ENCODE data around the gene UBL3.

DNA sequence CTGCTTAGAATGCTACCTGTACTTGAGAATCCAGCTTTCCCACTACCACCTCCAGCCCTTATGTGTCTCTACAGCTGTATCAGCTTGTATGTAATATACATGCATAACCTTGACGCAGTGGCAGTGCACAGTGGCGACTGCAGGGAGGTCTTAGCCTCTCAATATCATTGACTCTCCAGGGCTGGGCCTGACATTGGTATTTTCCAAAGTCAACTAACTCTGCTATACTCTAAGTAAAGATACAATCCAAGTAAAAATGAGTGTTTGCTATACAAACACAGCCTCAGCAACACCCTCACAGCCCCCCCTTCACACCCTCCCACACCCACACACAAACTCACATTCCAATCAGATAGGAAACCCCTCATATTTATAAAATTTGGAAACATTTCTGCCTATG, 6.7 kb upstream of the UBL3 start:
- TF ChIP-seq, protein P1, sequence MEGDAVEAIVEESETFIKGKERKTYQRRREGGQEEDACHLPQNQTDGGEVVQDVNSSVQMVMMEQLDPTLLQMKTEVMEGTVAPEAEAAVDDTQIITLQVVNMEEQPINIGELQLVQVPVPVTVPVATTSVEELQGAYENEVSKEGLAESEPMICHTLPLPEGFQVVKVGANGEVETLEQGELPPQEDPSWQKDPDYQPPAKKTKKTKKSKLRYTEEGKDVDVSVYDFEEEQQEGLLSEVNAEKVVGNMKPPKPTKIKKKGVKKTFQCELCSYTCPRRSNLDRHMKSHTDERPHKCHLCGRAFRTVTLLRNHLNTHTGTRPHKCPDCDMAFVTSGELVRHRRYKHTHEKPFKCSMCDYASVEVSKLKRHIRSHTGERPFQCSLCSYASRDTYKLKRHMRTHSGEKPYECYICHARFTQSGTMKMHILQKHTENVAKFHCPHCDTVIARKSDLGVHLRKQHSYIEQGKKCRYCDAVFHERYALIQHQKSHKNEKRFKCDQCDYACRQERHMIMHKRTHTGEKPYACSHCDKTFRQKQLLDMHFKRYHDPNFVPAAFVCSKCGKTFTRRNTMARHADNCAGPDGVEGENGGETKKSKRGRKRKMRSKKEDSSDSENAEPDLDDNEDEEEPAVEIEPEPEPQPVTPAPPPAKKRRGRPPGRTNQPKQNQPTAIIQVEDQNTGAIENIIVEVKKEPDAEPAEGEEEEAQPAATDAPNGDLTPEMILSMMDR (IDR thresholded peaks at IDR 0.05 in 2 of 3, conservative IDR thresholded peaks at IDR 0.05 in 1 of 3; ENCODE audit: borderline replicate concordance in 1 of 3, insufficient read depth in 1 of 3, low read depth in 2 of 3, low read length in 2 of 3): no peak
- TF ChIP-seq JUND (IDR thresholded peaks at IDR 0.05): no peak
- TF ChIP-seq SIN3A (IDR thresholded peaks at IDR 0.05; ENCODE audit: low read depth): no peak
- no peak for TF ChIP-seq TCF7L2 (IDR thresholded peaks at IDR 0.05; ENCODE audit: borderline replicate concordance, extremely low read depth, insufficient read depth, insufficient read length)
- TF ChIP-seq, protein P2, sequence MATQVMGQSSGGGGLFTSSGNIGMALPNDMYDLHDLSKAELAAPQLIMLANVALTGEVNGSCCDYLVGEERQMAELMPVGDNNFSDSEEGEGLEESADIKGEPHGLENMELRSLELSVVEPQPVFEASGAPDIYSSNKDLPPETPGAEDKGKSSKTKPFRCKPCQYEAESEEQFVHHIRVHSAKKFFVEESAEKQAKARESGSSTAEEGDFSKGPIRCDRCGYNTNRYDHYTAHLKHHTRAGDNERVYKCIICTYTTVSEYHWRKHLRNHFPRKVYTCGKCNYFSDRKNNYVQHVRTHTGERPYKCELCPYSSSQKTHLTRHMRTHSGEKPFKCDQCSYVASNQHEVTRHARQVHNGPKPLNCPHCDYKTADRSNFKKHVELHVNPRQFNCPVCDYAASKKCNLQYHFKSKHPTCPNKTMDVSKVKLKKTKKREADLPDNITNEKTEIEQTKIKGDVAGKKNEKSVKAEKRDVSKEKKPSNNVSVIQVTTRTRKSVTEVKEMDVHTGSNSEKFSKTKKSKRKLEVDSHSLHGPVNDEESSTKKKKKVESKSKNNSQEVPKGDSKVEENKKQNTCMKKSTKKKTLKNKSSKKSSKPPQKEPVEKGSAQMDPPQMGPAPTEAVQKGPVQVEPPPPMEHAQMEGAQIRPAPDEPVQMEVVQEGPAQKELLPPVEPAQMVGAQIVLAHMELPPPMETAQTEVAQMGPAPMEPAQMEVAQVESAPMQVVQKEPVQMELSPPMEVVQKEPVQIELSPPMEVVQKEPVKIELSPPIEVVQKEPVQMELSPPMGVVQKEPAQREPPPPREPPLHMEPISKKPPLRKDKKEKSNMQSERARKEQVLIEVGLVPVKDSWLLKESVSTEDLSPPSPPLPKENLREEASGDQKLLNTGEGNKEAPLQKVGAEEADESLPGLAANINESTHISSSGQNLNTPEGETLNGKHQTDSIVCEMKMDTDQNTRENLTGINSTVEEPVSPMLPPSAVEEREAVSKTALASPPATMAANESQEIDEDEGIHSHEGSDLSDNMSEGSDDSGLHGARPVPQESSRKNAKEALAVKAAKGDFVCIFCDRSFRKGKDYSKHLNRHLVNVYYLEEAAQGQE (IDR thresholded peaks at IDR 0.05; ENCODE audit: low read depth): no peak
- no peak for TF ChIP-seq POLR2A (IDR thresholded peaks at IDR 0.05; ENCODE audit: borderline replicate concordance, extremely low read depth, insufficient read depth, insufficient read length)
- TF ChIP-seq EZH2phosphoT487 (IDR thresholded peaks at IDR 0.05; ENCODE audit: borderline replicate concordance): no peak
- no peak for TF ChIP-seq EZH2 (IDR thresholded peaks at IDR 0.05)
- TF ChIP-seq, protein P3, sequence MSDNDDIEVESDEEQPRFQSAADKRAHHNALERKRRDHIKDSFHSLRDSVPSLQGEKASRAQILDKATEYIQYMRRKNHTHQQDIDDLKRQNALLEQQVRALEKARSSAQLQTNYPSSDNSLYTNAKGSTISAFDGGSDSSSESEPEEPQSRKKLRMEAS (IDR thresholded peaks at IDR 0.05): no peak
- no peak for TF ChIP-seq POLR2AphosphoS5 (IDR thresholded peaks at IDR 0.05; ENCODE audit: low read depth, low read length)
- no peak for TF ChIP-seq CEBPB (IDR thresholded peaks at IDR 0.05; ENCODE audit: low read depth)
- TF ChIP-seq YY1 (IDR thresholded peaks at IDR 0.05; ENCODE audit: extremely low read depth, insufficient replicate concordance, low read depth, low read length): no peak
